HFFc6 (cell line): ENCODE data around the gene SNAP47. TPM values are rescaled to one million over a fixed set of nuclear protein-coding genes. Genes with fewer than 3 reads are reported as not detected.

Experiments used
- DNase-seq: peaks from one replicate; pipeline ENCODE4 v3.0.0-alpha.2; 2018
- H3K27ac Mint-ChIP-seq: 2 replicates; pipeline ENCODE4 v1.8.0; 2020; ENCODE audit warnings: mild to moderate bottlenecking, mixed read lengths
- H3K27me3 Mint-ChIP-seq: 2 replicates; pipeline ENCODE4 v1.8.0; 2021; ENCODE audit warnings: mild to moderate bottlenecking, moderate library complexity, mixed read lengths; ENCODE audit not compliant: insufficient read depth
- H3K36me3 Mint-ChIP-seq: 2 replicates; pipeline ENCODE4 v1.8.0; 2021; ENCODE audit warnings: low read depth, mixed read lengths
- H3K4me1 Mint-ChIP-seq: 2 replicates; pipeline ENCODE4 v1.8.0; 2020; ENCODE audit warnings: low read depth, mixed read lengths
- H3K4me3 Mint-ChIP-seq: 2 replicates; pipeline ENCODE4 v1.8.0; 2020; ENCODE audit warnings: mild to moderate bottlenecking, moderate library complexity, mixed read lengths
- H3K9me3 Mint-ChIP-seq: 2 replicates; pipeline ENCODE4 v1.8.0; 2020; ENCODE audit warnings: mild to moderate bottlenecking, mixed read lengths
- CTCF ChIP-seq: fragments of 200-600 bp; sonication (generic); IDR thresholded peaks from 2 replicates; pipeline ENCODE4 v1.5.0; 2021; ENCODE audit warnings: antibody characterized with exemption, mild to moderate bottlenecking
- total RNA-seq, 6 experiments: library from RNA; stranded (reverse); fragmentation: NEBNext Ultra II Directional; extraction: Animal tissue kit (Norgen Biotek cat#: 25700); gene quantifications; 2 replicates in 1 of 6; 3 replicates in 5 of 6; pipeline ENCODE4 v1.2.3, GENCODE V29; 2021

SNAP47 gene
- total RNA-seq, 6 experiments from 2014 or later: 27.0 to 31.2 (median 30.4) TPM

- H3K4me1 Mint-ChIP-seq: peaks cover 78% of the 10 kb centered on the region
- no peak overlapping the region for H3K4me3 Mint-ChIP-seq
- peaks cover 20% of the 10 kb centered on the region for H3K36me3 Mint-ChIP-seq
- no peak for TF ChIP-seq CTCF
- H3K27ac Mint-ChIP-seq: 0 out of 2 replicates have a peak overlapping the region, but pooled peaks have one; percentile 59
- no peaks in the 10 kb centered on the region; the same call in 1 of the 2 replicates for H3K27me3 Mint-ChIP-seq
- no peaks in the 10 kb centered on the region for H3K9me3 Mint-ChIP-seq
- DNase-seq: no peak
These were observed 26.5 kb downstream of the SNAP47 start for GRCh38 chr1:227761621-227762230.

- peak overlapping the region; percentile 20; the same call in 1 of the 2 replicates for H3K4me3 Mint-ChIP-seq
- H3K27me3 Mint-ChIP-seq: peaks cover 2% of the 10 kb centered on the region; the same call in 1 of the 2 replicates
- peaks cover 78% of the 10 kb centered on the region for H3K4me1 Mint-ChIP-seq
- DNase-seq: peak; percentile 78
- peak; percentile 95 for TF ChIP-seq CTCF
- no peaks in the 10 kb centered on the region for H3K9me3 Mint-ChIP-seq
- peak overlapping the region; percentile 59 for H3K27ac Mint-ChIP-seq
- H3K36me3 Mint-ChIP-seq: peaks cover 24% of the 10 kb centered on the region
These were observed 27.1 kb downstream of the SNAP47 start for GRCh38 chr1:227762231-227762911.

- Mint-ChIP-seq H3K4me3 (peak overlapping the region; percentile 71; the same call in 1 of the 2 replicates), H3K27ac (peak overlapping the region; percentile 83), H3K36me3 (peaks cover 32% of the 10 kb centered on the region), H3K27me3 (peaks cover 2% of the 10 kb centered on the region; the same call in 1 of the 2 replicates), H3K4me1 (peaks cover 69% of the 10 kb centered on the region), H3K9me3 (no peaks in the 10 kb centered on the region)
- DNase-seq: no peak
- TF ChIP-seq CTCF: no peak
These were observed 28.2 kb downstream of the SNAP47 start for GRCh38 chr1:227763246-227764018.

- DNase-seq: peak; percentile 82
- Mint-ChIP-seq H3K4me3 (peak overlapping the region; percentile 71), H3K9me3 (no peaks in the 10 kb centered on the region), H3K4me1 (peaks cover 63% of the 10 kb centered on the region), H3K36me3 (peaks cover 38% of the 10 kb centered on the region), H3K27ac (peak overlapping the region; percentile 83), H3K27me3 (peaks cover 2% of the 10 kb centered on the region; the same call in 1 of the 2 replicates)
- no peak for TF ChIP-seq CTCF
These were observed 28.8 kb downstream of the SNAP47 start for GRCh38 chr1:227764019-227764391.

GRCh38 chr1:227765261-227766014 is 30.2 kb downstream of the SNAP47 start:
- Mint-ChIP-seq H3K27ac (no peak overlapping the region), H3K9me3 (no peaks in the 10 kb centered on the region), H3K4me3 (no peak overlapping the region), H3K4me1 (peaks cover 49% of the 10 kb centered on the region), H3K36me3 (peaks cover 32% of the 10 kb centered on the region), H3K27me3 (peaks cover 2% of the 10 kb centered on the region; the same call in 1 of the 2 replicates)
- no peak for DNase-seq
- TF ChIP-seq CTCF: no peak
